Upper lobe of left lung (tissue), 4 donors: ENCODE results near the gene BPIFB1.

Experiments
- CTCF ChIP-seq, 6 experiments: fragments of 450-650 bp in 4 of 6; fragments of 200-600 bp in 2 of 6; sonication (generic) in 2 of 6; IDR thresholded peaks; one replicate each; pipeline ENCODE4 v1.5.1; 2016 to 2019; ENCODE audit warnings: antibody characterized with exemption in 6 of 6
- EP300 ChIP-seq, 4 donors: sonication (generic); formaldehyde crosslinking; IDR thresholded peaks; one replicate each; pipeline ENCODE4 v1.5.1; 2017; ENCODE audit warnings: antibody characterized with exemption in 4 of 4, control low read depth in 2 of 4
- POLR2AphosphoS5 ChIP-seq, 2 donors: sonication (generic); formaldehyde crosslinking; IDR thresholded peaks; one replicate each; pipeline ENCODE4 v1.5.1; 2017; ENCODE audit warnings: antibody characterized with exemption in 2 of 2

GRCh38 chr20:33280000-33280680 is 2.9 kb upstream of the BPIFB1 start:
- TF ChIP-seq CTCF (IDR thresholded peaks at IDR 0.05), result no peak
- no peak for TF ChIP-seq EP300 (IDR thresholded peaks at IDR 0.05)
- no peak for TF ChIP-seq POLR2AphosphoS5 (IDR thresholded peaks at IDR 0.05)
